Activated CD4-positive, alpha-beta T cell treated with anti-CD3 and anti-CD28 coated beads, Interleukin-2, amount 50 U/mL, for 4 hours (primary cell): ENCODE measurements around the gene SYNE1.
"Not testable (repeated sequence)": the region's sequence is repeated elsewhere in the genome, so short reads cannot be mapped to it uniquely, and the experiment has no call there.

Experiments
- DNase-seq, 2 experiments: peaks; one replicate each; pipeline ENCODE4 v3.0.0-alpha.2; 2020

The SYNE1 gene

DNA sequence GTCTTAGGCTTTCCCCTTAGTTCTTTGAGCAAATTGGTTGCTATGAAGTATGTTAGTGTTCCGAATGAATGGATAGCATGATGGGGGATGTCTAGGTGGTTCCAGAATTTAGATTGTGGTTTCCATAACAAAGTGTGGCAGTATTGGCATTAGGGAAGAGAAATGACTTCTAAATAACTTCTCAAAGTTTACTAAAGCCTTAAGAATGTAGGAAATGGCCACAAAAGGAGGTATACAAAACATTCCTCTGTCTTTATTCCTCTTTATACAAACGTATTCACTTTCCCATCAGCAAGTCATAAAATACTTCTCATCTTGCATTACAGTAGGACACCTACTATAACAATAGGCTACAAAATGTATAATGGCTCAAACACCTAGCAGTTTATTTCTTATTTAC, 550.1 kb downstream of the SYNE1 start:
- DNase-seq = no peak

DNA sequence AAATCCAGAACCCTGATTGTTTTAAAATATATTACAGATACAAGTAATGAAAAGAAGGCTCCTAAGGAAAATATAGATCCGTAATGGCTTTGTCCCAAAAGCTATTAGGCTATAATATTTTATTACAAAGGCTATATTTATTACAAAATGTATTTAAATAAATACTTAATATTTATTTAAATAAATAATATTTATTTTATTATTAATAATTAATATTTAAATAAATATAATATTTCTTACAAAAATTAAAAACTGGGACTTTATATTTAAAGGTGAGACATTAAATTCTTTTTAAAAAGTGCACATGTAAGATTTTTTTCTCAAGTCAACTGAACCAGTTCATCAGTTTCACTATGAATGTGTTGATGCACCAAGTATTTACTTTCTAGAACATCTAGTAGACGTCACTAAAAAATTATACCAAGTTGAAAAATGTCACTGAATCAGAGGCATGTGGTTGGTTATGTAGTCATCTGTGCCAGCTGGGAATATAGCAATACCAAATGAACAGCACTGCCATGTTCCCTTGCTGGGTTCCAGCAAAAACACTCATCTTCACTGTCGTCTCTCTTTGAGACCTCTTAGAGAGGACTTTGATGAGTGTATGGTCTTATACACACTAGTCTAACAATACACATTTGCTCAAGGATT, 550.8 kb downstream of the SYNE1 start:
- DNase-seq = no peak

DNA sequence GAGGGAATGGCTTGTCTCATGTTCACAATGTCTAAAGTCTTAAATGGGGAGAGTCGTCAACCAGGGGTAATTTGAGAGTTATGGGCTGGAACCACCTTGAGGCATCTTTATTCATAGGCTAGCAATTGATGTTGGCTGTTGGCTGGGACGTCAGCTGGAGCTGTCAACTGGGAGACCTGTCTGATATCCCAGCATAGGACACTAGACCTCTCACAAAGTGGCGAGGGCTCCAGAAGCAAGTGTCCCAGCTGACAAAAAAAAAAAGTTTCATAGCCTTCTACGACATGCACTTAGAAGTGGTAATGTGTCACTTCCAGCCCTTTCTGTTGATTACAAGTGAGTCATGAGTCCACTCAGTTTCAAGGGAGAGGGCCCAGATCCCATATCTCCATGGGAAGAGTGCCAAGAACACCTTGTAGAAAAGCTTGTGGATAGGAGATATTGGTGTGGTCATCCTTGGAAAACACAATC, 551.7 kb downstream of the SYNE1 start:
- no peak for DNase-seq

DNA sequence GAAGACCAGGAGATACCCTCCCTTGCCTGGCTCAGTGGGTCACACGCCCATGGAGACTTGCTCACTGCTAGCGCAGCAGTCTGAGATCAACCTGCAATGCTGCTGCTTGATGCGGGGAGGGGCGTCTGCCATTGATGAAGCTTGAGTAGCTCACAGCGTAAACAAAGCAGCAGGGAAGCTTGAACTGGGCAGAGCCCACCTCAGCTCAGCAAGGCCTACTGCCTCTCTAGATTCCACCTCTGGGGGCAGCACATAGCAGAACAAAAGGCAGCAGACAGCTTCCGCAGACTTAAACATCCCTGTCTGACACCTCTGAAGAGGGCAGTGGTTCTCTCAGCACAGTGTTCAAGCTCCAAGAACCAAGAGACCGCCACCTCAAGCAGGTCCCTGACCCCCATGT, 558.4 kb downstream of the SYNE1 start:
- DNase-seq = no peak

DNA sequence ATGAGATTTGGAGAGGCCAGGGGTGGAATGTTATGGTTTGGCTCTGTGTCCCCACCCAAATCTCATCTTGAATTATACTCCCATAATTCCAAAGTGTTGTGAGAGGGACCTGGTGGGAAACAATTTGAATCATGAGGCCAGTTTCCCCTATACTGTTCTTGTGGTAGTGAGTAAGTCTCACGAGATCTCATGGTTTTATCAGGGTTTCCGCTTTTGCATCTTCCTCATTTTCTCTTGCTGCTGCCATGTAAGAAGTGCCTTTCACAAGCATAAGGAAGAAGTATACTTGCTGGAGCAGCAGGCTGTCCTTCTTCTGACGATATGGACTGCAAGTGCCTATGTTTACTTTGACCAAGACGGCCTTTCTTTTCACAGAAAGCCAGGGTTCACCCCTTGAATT, 559.2 kb downstream of the SYNE1 start:
- DNase-seq = no peak

DNA sequence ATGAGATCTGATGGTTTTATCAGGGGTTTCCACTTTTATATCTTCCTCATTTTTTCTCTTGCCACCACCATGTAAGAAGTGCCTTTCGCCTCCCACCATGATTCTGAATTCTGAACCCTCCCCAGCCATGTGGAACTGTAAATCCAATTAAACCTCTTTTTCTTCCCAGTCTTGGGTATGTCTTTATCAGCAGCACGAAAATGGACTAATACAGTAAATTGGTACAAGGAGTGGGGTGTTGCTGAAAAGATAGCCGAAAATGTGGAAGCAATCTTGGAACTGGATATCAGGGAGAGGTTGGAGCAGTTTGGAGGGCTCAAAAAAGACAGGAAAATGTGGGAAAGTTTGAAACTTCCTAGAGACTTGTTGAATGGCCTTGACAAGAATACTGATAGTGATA, 560.9 kb downstream of the SYNE1 start:
- DNase-seq = not testable (repeated sequence)

DNA sequence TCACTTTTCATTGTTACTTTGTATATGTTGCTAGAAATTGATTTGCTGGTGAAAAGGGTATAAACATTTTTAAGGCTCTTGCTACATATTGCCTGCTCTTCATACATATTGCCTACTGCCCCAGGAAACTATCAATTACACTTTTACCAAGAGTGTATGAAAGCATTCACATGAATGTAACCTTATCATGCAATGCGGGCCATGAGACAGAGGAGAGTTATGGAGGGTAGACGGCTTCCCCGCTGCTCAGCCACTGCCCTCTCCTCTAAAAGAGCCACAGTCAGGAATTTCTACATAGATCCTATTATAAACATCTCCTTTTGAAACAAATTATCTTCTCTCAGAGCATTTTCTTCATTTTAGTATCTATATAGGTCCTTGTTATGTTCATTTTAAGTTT, 565.3 kb downstream of the SYNE1 start:
- DNase-seq = no peak
